ENCODE results near the gene PLCXD1. TPM values are rescaled to one million over a fixed set of nuclear protein-coding genes. Genes with fewer than 3 reads are reported as not detected.

The PLCXD1 gene
- polyA plus RNA-seq, 2 of the 4 experiments (the other 2 are of a cell fraction), result 64.6 to 67.9 TPM

DNA sequence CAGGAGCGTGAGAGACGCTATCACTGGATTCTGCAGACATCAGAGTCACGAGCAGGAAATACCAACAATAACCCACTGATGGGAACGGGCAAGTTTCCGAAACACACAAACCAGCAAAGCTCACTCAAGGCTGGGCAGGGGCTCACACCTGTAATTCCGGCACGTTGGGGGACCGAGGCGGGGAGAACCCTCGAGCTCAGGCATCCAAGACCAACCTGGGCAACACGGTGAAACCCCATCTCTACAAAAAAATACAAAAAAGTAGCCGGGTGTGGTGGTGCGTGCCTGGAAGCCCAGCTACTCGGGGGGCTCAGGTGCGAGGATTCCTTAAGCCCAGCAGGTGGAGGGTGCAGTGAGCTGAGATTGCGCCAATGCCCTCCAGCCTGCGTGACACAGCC lies 54.6 kb downstream of the PLCXD1 start:
- Histone ChIP-seq H3K27ac (0 out of 6 replicates have a peak overlapping the region, but pooled peaks of 1 of the 2 experiments have one; percentile 28), H3K9me3 (no peaks in the 10 kb centered on the region), H3K4me1 (peaks cover 5% of the 10 kb centered on the region; the same call in 1 of the 3 replicates), H3K4me3 (no peak overlapping the region), H3K4me2 (no peak overlapping the region)
- WGBS (ENCODE audit: missing lambda C conversion rate), result 91% methylated on average over 17 of the region's 17 CpGs
- POLR2A ChIA-PET, result no interaction called here
- TF ChIP-seq CHD4 (IDR thresholded peaks at IDR 0.05; ENCODE audit: borderline replicate concordance) (no peak), GATA3 (IDR thresholded peaks at IDR 0.05; ENCODE audit: borderline replicate concordance) (no peak), FOSL2 (IDR thresholded peaks at IDR 0.05) (no peak), FOSL2 (CRISPR knock-in tag; IDR thresholded peaks at IDR 0.05) (no peak), MAZ (IDR thresholded peaks at IDR 0.05; ENCODE audit: borderline replicate concordance, low read depth, low read length) (no peak), NPAS2 (CRISPR knock-in tag; IDR thresholded peaks at IDR 0.05; ENCODE audit: borderline replicate concordance) (no peak), HOXA7 (CRISPR knock-in tag; IDR thresholded peaks at IDR 0.05) (no peak), CEBPB (IDR thresholded peaks at IDR 0.05) (no peak), SMC3 (IDR thresholded peaks at IDR 0.05) (no peak)
- TF ChIP-seq, protein P1, sequence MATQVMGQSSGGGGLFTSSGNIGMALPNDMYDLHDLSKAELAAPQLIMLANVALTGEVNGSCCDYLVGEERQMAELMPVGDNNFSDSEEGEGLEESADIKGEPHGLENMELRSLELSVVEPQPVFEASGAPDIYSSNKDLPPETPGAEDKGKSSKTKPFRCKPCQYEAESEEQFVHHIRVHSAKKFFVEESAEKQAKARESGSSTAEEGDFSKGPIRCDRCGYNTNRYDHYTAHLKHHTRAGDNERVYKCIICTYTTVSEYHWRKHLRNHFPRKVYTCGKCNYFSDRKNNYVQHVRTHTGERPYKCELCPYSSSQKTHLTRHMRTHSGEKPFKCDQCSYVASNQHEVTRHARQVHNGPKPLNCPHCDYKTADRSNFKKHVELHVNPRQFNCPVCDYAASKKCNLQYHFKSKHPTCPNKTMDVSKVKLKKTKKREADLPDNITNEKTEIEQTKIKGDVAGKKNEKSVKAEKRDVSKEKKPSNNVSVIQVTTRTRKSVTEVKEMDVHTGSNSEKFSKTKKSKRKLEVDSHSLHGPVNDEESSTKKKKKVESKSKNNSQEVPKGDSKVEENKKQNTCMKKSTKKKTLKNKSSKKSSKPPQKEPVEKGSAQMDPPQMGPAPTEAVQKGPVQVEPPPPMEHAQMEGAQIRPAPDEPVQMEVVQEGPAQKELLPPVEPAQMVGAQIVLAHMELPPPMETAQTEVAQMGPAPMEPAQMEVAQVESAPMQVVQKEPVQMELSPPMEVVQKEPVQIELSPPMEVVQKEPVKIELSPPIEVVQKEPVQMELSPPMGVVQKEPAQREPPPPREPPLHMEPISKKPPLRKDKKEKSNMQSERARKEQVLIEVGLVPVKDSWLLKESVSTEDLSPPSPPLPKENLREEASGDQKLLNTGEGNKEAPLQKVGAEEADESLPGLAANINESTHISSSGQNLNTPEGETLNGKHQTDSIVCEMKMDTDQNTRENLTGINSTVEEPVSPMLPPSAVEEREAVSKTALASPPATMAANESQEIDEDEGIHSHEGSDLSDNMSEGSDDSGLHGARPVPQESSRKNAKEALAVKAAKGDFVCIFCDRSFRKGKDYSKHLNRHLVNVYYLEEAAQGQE (IDR thresholded peaks at IDR 0.05), result no peak
- no peak for DNase-seq (ENCODE audit: low read depth in 1 of 2, low spot score in 1 of 2)
- CTCF ChIA-PET, result no interaction called here
- ATAC-seq, result no peak
- no peak for FAIRE-seq

DNA sequence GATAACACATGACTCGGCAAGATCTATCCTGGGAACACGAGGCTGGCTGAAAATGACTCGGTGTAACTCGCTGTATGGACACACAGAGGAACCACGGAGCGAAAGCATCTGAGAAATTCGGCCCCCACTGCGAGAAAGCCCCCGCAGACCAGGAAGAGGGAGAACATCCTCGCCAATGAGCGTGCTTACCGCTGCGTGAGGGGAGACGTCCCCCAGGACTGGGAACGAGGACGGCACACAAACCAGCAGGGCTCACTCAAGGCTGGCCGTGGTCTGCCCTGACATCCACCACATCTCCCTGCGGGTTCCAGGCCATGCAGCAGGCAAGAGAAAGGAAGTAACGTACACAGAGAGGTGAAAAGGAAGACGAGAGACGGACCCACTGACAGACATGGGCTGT lies 55.0 kb downstream of the PLCXD1 start:
- no peak overlapping the region for H3K4me2 ChIP-seq
- H3K9me3 ChIP-seq, result no peaks in the 10 kb centered on the region
- 0 out of 6 replicates have a peak overlapping the region, but pooled peaks of 1 of the 2 experiments have one; percentile 28 for H3K27ac ChIP-seq
- TF ChIP-seq CBX8 (IDR thresholded peaks at IDR 0.05), result no peak
- H3K4me3 ChIP-seq, result no peak overlapping the region
- FAIRE-seq (no peak), ATAC-seq (no peak), DNase-seq (ENCODE audit: low read depth in 1 of 2, low spot score in 1 of 2) (no peak)
- ChIA-PET POLR2A (no interaction called here), CTCF (no interaction called here)
- WGBS (ENCODE audit: missing lambda C conversion rate), result 84% methylated on average over 21 of the region's 21 CpGs
- peaks cover 5% of the 10 kb centered on the region; the same call in 1 of the 3 replicates for H3K4me1 ChIP-seq

DNA sequence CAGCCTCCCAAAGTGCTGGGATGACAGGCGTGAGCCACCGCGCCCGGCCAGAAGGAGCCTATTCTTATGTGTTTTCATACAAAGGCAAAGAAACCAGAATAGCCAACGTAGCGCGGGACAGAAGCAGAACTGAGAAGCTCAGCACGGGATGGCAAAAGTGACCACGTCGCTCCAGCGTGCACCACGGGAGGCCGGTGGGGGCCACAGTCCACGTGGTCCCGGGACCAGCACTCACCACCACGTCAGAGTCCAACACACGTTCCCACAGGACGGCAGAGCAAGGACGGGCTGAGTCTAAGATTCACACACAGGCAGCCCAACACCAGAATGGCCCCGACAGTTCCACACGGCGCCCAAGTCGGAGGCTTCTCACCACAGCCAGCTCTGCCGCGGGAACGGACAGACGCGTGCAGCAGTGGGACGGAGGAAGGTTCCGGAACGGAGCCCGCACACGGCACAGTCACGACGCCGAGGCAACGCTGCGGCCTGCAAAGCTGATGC lies 56.2 kb downstream of the PLCXD1 start:
- ChIA-PET CTCF (no interaction called here), POLR2A (no interaction called here)
- TF ChIP-seq, protein P2, sequence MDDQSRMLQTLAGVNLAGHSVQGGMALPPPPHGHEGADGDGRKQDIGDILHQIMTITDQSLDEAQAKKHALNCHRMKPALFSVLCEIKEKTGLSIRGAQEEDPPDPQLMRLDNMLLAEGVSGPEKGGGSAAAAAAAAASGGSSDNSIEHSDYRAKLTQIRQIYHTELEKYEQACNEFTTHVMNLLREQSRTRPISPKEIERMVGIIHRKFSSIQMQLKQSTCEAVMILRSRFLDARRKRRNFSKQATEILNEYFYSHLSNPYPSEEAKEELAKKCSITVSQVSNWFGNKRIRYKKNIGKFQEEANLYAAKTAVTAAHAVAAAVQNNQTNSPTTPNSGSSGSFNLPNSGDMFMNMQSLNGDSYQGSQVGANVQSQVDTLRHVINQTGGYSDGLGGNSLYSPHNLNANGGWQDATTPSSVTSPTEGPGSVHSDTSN (IDR thresholded peaks at IDR 0.05), result no peak
- TF ChIP-seq EP300 (IDR thresholded peaks at IDR 0.05) (no peak), CBX8 (IDR thresholded peaks at IDR 0.05) (no peak), JUN (IDR thresholded peaks at IDR 0.05) (no peak), CHD4 (IDR thresholded peaks at IDR 0.05; ENCODE audit: borderline replicate concordance) (no peak)
- DNase-seq (ENCODE audit: low read depth in 1 of 2, low spot score in 1 of 2) (no peak), ATAC-seq (no peak), FAIRE-seq (no peak)
- no peak overlapping the region for H3K4me2 ChIP-seq
- no peaks in the 10 kb centered on the region for H3K4me1 ChIP-seq
- H3K4me3 ChIP-seq, result no peak overlapping the region
- WGBS (ENCODE audit: missing lambda C conversion rate), result 84% methylated on average over 38 of the region's 38 CpGs
- no peak overlapping the region for H3K27ac ChIP-seq
- no peaks in the 10 kb centered on the region for H3K9me3 ChIP-seq

DNA sequence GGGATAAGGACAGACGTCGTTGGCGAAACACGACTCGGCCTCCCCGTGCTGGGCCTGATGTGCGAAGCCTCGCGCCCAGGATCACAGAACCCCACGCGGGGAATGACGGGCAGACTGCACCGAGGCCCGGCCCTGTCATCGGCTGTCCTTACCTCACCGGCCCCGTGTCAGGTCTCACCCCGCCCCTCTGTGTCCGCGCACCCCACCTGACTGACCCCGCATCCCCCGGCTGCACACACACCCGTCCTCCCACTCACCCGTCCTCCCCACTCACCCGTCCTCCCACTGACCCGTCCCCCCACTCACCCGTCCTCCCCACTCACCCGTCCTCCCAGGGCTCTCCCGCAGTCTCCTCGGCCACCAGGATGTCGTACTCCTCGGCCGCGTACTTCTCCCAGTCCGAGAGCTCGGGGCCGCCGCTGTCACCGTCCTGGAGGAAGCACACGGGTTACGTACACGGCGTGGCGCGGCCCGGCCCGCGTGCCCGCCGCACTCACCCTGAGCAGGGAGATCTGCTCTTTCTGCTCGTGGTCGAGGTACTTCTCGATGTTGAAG lies 57.2 kb downstream of the PLCXD1 start:
- Histone ChIP-seq H3K9me3 (no peaks in the 10 kb centered on the region), H3K4me2 (no peak overlapping the region), H3K27ac (no peak overlapping the region), H3K4me1 (no peaks in the 10 kb centered on the region), H3K4me3 (no peak overlapping the region)
- no peak for DNase-seq (ENCODE audit: low read depth in 1 of 2, low spot score in 1 of 2)
- no peak for ATAC-seq
- WGBS (ENCODE audit: missing lambda C conversion rate), result 90% methylated on average over 34 of the region's 53 CpGs
- ChIA-PET CTCF (no interaction called here), POLR2A (no interaction called here)
- FAIRE-seq, result no peak
- no peak for TF ChIP-seq PHF8 (IDR thresholded peaks at IDR 0.05; ENCODE audit: borderline replicate concordance, low read depth)
- no peak for TF ChIP-seq FOXS1 (CRISPR knock-in tag; IDR thresholded peaks at IDR 0.05)
- TF ChIP-seq, protein P3, sequence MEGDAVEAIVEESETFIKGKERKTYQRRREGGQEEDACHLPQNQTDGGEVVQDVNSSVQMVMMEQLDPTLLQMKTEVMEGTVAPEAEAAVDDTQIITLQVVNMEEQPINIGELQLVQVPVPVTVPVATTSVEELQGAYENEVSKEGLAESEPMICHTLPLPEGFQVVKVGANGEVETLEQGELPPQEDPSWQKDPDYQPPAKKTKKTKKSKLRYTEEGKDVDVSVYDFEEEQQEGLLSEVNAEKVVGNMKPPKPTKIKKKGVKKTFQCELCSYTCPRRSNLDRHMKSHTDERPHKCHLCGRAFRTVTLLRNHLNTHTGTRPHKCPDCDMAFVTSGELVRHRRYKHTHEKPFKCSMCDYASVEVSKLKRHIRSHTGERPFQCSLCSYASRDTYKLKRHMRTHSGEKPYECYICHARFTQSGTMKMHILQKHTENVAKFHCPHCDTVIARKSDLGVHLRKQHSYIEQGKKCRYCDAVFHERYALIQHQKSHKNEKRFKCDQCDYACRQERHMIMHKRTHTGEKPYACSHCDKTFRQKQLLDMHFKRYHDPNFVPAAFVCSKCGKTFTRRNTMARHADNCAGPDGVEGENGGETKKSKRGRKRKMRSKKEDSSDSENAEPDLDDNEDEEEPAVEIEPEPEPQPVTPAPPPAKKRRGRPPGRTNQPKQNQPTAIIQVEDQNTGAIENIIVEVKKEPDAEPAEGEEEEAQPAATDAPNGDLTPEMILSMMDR (IDR thresholded peaks at IDR 0.05), result no peak
- TF ChIP-seq, protein P4, sequence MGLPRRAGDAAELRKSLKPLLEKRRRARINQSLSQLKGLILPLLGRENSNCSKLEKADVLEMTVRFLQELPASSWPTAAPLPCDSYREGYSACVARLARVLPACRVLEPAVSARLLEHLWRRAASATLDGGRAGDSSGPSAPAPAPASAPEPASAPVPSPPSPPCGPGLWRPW (IDR thresholded peaks at IDR 0.05), result no peak
- TF ChIP-seq RCOR1 (IDR thresholded peaks at IDR 0.05; ENCODE audit: low read depth, low read length), result no peak
- no peak for TF ChIP-seq KDM1A (IDR thresholded peaks at IDR 0.05; ENCODE audit: low read depth)
- TF ChIP-seq FOSB (CRISPR knock-in tag; IDR thresholded peaks at IDR 0.05), result no peak
- TF ChIP-seq, protein P5, sequence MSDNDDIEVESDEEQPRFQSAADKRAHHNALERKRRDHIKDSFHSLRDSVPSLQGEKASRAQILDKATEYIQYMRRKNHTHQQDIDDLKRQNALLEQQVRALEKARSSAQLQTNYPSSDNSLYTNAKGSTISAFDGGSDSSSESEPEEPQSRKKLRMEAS (IDR thresholded peaks at IDR 0.05), result no peak

Data from A549 (cell line).